T1000 (cell line): ENCODE measurements around the gene RBCK1.
A peak's percentile ranks its signal among the peaks of the same experiment; 100 is the strongest.

Source experiments
- DNase-seq: peaks from one replicate; lab custom pipeline; 2025; ENCODE audit warnings: mixed read lengths; lab: John Stamatoyannopoulos, UW

Gene RBCK1

GRCh38 chr20:399182-399707 lies 8.9 kb upstream of the RBCK1 start:
- DNase-seq = no peak

DNA sequence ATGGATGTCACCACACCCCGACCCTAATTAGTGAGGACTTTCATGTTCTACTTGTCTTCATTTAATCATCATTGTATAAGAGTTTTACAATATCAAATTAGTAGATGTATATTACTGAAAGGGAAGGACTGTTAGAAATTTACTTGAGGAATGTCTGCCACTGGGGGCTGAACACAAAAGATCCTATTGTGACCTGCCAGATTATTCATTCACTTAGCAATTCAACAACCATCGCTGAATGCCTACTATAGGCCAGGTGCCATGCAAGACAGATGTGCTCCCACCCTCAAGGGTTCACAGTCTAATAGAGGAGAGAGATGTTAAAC lies 8.0 kb upstream of the RBCK1 start:
- DNase-seq = no peak

DNA sequence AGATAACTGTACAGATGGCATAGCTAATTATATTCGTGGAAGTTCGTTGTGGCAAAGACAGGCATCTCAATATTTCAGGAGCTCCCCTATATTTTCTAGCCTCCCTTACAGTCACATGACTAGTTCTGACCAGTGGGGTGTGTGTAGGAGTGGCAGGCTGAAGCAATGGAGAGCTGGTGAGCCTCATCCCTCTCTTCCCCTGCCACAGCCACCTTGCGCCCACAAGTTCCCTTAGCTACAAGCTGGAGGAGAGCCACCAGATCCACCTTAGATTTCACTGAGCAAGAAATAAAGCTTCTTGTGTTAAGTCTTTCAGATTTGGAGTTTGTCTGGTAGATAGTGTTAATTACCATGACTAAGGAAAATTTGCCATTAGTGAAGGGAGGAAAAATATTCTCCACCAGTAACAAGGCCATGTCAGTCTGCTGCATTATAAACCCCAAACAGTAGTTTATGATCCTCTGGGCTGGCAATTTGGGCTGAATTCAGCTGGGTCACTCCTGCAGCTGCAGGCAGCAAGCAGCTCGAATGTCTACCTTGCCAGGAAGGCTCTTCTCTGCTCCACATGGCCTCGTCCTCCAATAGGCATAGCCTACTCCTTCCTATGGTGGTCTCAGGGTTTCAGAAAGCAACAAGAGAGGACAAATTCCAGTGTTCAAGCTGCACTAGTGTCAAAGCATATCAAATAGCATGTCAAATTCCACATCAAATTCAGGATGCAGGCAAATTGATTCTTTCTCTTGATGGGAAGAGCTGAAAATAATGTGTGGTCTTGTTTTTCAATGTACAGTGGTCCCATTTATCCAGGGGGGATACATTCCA lies 7.4 kb upstream of the RBCK1 start:
- no peak for DNase-seq

DNA sequence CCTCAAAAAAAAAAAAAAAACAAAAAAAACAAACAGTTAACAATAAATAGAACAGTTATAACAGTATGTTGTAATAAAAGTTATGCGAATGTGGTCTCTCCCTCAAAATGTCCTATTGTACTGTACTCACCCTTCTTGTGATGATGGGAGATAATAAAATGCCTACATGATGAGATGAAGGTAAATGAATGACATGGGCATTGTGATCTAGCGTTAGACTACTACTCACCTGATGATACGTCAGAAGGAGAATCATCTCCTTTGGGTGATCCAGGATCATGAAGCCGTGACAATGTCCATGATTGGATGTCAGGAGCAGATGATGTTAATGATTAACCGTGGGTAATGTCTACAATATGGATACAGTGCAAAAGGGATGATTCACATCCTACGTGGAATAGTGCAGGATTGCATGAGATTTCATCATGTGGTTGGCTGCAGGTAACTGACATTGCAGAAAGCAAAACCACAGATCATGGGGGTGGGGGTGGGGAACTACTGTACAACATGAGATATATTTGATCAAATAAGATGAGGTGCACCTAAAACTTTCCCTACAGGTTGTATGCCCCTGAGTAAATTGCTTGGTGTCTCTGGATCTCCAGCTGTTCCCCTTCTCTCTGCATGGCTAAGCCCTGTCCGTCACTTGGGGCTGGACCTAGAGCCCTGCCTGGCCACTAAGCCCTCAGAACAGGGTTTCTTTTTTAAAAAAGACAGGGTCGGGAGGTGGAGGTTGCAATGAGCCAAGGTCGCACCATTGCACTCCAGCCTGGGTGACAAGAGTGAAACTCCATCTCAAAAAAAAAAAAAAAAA lies 6.2 kb upstream of the RBCK1 start:
- DNase-seq = no peak

GRCh38 chr20:402496-402885 lies 5.6 kb upstream of the RBCK1 start:
- DNase-seq = no peak

GRCh38 chr20:402898-403581 lies 5.1 kb upstream of the RBCK1 start:
- no peak for DNase-seq

DNA sequence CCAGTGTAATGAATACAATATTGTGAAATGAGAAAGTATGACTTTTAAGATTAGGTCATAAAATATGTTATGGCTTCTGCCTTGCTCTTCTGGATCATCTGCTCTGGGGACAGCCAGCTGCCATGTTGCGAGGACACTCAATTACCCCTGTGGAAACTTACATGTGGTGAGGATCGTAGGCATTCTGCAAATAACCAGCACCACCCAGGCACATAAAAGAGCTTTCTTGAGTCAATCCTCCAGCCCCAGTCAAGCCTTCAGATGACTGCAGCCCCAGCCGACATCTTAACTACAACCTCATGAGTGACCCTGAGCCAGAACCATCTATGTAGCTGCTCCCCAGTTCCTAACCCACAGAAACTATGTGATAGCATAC lies 4.5 kb upstream of the RBCK1 start:
- DNase-seq = no peak

GRCh38 chr20:404088-404487 lies 4.0 kb upstream of the RBCK1 start:
- no peak for DNase-seq

- DNase-seq = no peak
These were observed 1.6 kb upstream of the RBCK1 start for GRCh38 chr20:406200-407132.

GRCh38 chr20:407133-407952 lies 756 bp upstream of the RBCK1 start:
- peak; percentile 38 for DNase-seq

DNA sequence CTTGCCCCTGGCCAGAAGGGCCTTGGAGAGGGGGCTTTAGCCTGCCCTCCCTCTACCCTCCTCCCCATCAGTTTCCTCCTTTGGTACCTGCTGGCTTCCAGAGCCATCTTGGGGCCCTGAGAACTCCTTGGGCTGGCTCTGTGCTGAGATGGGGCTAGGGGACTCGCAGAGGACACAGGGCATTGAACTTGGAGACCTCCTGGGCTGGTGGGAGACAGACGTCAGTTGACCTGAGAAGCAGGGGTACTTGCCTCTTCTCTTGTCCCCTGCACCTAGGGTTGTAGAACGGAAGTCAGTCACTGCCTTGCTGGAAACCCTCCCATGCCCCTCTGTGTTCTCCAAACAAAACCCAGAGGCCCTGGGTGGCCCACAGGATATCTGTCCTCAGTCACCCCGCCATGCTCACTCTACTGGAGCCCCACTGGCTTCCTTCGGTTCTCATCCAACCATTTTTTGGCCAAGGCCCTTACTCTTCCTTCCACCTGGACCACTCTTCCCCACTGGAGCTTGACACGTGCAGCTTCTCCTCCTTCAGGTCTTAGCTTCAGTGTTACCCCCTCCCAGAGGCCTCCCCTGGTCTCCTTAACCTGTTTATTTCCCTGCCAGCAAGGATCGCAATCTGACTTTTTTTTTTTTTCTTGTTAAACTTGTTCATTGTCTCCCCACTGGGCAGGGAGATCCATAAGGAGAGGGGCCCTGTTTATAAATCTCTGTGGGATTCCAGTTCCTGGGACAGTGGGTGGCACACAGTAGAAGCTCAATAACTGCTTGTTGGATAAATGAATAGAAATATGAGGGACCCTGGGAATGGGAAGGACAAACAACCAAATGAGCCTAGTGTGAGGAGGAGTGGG lies 971 bp downstream of the RBCK1 start:
- no peak for DNase-seq

DNA sequence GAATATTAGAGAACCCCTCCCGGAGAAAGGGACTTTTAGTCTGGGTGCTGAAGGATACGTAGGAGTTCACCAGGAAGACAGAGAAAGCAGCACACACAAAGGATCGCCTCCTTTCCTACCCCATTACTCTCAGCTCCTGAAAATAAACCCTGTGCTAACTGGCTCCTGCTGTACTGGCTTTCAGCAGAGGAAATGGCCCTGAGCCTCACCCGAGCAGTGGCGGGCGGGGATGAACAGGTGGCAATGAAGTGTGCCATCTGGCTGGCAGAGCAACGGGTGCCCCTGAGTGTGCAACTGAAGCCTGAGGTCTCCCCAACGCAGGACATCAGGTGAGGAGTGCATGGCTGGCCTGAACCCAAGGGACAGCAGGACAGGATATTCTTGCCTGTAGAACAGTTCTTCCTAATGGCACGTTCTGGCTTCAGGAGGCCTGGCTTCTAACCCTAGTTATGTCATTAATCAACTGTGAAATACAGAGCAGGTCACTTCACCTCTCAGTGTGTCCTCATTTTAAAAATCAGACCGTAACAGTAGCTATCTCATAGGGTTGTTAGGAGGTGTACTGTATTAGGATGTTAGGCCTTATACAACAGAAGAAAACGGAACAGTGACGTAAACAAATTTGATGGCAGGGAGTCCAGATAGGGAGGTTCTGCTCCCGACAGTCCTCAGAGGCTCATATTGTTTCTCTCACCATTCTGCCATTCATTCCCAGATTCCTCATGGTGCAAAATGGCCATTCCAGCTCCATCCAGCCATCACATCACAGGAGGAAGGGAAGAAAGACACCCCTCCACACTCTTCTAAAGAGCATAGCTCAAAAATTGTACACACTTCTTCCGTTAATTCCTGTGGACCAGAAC lies 1.8 kb downstream of the RBCK1 start:
- DNase-seq = no peak

DNA sequence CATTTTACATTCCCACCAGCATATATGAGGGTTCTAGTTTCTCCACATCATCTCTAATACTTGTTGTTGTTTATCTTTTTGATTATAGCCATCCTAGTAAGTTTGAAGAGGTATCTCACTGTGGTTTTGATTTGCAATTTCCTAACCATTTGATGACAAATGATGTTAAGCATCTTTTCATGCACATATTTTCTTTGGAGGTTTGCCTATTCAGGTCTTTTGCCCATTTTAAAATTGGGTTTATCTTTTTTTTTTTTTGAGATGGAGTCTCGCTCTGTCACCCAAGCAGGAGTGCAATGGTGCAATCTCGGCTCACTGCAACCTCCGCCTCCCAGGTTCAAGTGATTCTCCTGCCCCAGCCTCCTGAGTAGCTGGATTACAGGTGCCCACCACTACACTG lies 4.0 kb downstream of the RBCK1 start:
- DNase-seq = no peak

- no peak for DNase-seq
These were observed 6.1 kb downstream of the RBCK1 start for GRCh38 chr20:414161-414560.

DNA sequence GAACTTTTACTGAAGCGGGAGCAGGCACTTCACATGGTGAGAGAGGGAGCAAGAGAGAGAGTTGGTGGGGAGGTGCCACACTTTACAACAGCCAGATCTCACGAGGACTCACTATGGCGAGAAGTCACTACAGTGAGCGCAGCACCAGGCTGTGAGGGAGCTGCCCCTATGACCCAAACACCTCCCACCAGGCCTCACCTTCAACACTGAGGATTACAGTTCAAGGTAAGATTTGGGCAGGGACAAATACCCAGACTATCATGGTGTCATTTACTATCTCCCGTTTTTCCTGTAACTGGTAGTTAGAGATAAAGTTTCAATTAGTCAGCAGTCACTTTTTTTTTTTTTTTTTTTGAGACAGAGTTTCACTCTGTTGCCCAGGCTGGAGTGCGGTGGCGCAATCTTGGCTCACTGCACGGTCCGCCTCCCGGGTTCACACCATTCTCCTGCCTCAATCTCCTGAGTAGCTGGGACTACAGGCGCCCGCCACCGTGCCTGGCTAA lies 7.8 kb downstream of the RBCK1 start:
- no peak for DNase-seq

GRCh38 chr20:416950-417800 lies 9.1 kb downstream of the RBCK1 start:
- DNase-seq = no peak

DNA sequence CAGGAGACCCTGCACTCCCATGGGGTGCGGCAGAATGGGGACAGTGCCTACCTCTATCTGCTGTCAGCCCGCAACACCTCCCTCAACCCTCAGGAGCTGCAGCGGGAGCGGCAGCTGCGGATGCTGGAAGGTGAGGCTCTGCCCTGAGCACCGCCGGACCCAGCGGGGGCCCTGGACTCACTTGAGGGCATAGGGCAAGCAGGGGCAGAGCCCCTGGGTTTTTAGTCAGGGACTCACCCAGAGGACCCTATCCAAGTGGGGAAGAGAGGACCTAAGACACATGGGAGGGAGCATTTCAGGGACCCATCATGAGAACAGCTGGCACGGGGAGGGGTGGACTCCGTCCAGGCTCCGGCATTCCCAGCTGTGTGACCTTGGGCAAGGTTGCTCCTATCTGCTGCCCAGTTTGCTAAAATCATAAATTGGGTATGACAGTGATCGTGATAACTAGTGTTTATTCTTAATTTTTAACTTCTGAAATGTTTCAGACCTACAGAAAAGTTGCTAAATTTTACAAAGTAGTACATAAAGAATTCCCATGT lies 9.8 kb downstream of the RBCK1 start:
- no peak for DNase-seq
